Activated CD8-positive, alpha-beta memory T cell treated with anti-CD3 and anti-CD28 coated beads for 24 hours (primary cell): ENCODE measurements around the gene GRHPR.

ENCODE experiments used
- DNase-seq: peaks from one replicate; pipeline ENCODE4 v3.0.0-alpha.2; 2020

The GRHPR gene

GRCh38 chr9:37486256-37486615 lies 63.7 kb downstream of the GRHPR start:
- DNase-seq: peak; percentile 66
